ENCODE results near the gene DGKB.

GRCh38 chr7:14446219-14446618, 456.3 kb downstream of the DGKB start:
- no peak for TF ChIP-seq EZH2 (IDR thresholded peaks at IDR 0.05)
- TF ChIP-seq CTCF (IDR thresholded peaks at IDR 0.05) = no peak
- TF ChIP-seq EZH2phosphoT487 (IDR thresholded peaks at IDR 0.05) = no peak
